ENCODE results near the gene NNT. TPM values are rescaled to one million over a fixed set of nuclear protein-coding genes. Genes with fewer than 3 reads are reported as not detected.

Gene NNT
- total and polyA plus RNA-seq, 2 of the 13 experiments (the other 11 are each of a cell fraction or from before 2014, with no cell fraction given), result 21.1 to 58.0 TPM

- TF ChIP-seq BATF2 (CRISPR knock-in tag; IDR thresholded peaks at IDR 0.05) (0 out of 2 replicates have a peak, but pooled peaks have one; percentile 57), SOX13 (IDR thresholded peaks at IDR 0.05) (no peak; the same call in 1 of the 2 replicates), SOX13 (CRISPR knock-in tag; conservative IDR thresholded peaks at IDR 0.05 in 1 of 2, IDR thresholded peaks at IDR 0.05 in 1 of 2) (0 out of 4 replicates have a peak, but pooled peaks of 1 of the 2 experiments have one; percentile 5), HES4 (CRISPR knock-in tag; IDR thresholded peaks at IDR 0.05; ENCODE audit: borderline replicate concordance) (peak; percentile 64; the same call in 1 of the 2 replicates), NAIF1 (CRISPR knock-in tag; IDR thresholded peaks at IDR 0.05; ENCODE audit: borderline replicate concordance) (peak; percentile 50; the same call in 1 of the 2 replicates), PRDM15 (CRISPR knock-in tag; IDR thresholded peaks at IDR 0.05) (peak; percentile 73), TCF12 (IDR thresholded peaks at IDR 0.05) (no peak), TCF12 (CRISPR knock-in tag; IDR thresholded peaks at IDR 0.05) (peak; percentile 18; the same call in 1 of the 2 replicates), KMT2B (CRISPR knock-in tag; IDR thresholded peaks at IDR 0.05) (peak; percentile 42; the same call in 1 of the 2 replicates), TFDP2 (CRISPR knock-in tag; IDR thresholded peaks at IDR 0.05) (peak; percentile 41), POGZ (CRISPR knock-in tag; IDR thresholded peaks at IDR 0.05) (peak; percentile 64; the same call in 1 of the 2 replicates), ZEB1 (IDR thresholded peaks at IDR 0.05; ENCODE audit: insufficient replicate concordance, low read depth) (peak; percentile 81), ZNF770 (CRISPR knock-in tag; IDR thresholded peaks at IDR 0.05) (peak; percentile 42; the same call in 1 of the 2 replicates), ZNF713 (CRISPR knock-in tag; IDR thresholded peaks at IDR 0.05) (no peak), ZNF329 (CRISPR knock-in tag; IDR thresholded peaks at IDR 0.05; ENCODE audit: low read depth) (no peak; the same call in 1 of the 2 replicates), ATF7 (IDR thresholded peaks at IDR 0.05) (no peak), ATF7 (CRISPR knock-in tag; IDR thresholded peaks at IDR 0.05) (no peak), ZNF543 (CRISPR knock-in tag; IDR thresholded peaks at IDR 0.05) (0 out of 2 replicates have a peak, but pooled peaks have one; percentile 38), ZNF670 (CRISPR knock-in tag; IDR thresholded peaks at IDR 0.05; ENCODE audit: borderline replicate concordance) (peak; percentile 65; the same call in 1 of the 2 replicates), ZSCAN5A (CRISPR knock-in tag; IDR thresholded peaks at IDR 0.05; ENCODE audit: borderline replicate concordance) (peak; percentile 53; the same call in 1 of the 2 replicates)
Observed at GRCh38 chr5:43556857-43557542, 46.0 kb upstream of the NNT start, which contains the start of gene PAIP1 (continued).

All from HepG2 (cell line).